Gastroesophageal sphincter (tissue), 3 donors: Measurements from ENCODE around the gene ABCG4.

Experiments used
- POLR2A ChIP-seq, 2 donors: fragments of 450-650 bp; IDR thresholded peaks; one replicate each; pipeline ENCODE4 v1.6.1; 2017; ENCODE audit warnings: antibody characterized with exemption in 2 of 2, mild to moderate bottlenecking in 2 of 2, moderate library complexity in 1 of 2
- POLR2AphosphoS5 ChIP-seq: sonication (generic); formaldehyde crosslinking; IDR thresholded peaks from one replicate; pipeline ENCODE4 v1.6.1; 2017; ENCODE audit warnings: antibody characterized with exemption
- TF ChIP-seq, protein P1 (sequence below), 4 experiments: fragments of 200-600 bp in 2 of 4; fragments of 450-650 bp in 2 of 4; sonication (generic) in 1 of 4; IDR thresholded peaks; one replicate each; pipeline ENCODE4 v1.5.1; 2017 to 2019; ENCODE audit warnings: antibody characterized with exemption in 4 of 4, mild to moderate bottlenecking in 2 of 4, moderate library complexity in 2 of 4

DNA sequence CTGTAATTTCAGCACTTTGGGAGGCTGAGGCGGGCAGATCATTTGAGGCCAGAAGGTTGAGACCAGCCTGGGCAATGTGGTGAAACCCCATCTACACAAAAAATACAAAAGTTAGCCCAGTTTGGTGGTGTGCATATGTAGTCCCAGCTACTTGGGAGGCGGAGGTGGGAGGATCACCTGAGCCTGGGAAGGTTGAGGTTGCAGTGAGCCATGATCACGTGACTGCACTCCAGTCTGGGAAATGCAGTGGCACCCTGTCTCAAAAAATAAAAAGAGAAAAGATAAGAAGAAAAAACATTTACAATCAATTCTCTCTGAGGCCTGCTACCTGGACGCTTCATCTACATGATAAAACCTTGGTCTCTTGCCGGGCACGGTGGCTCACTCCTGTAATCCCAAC, 50.1 kb downstream of the ABCG4 start:
- TF ChIP-seq POLR2AphosphoS5 = no peak
- TF ChIP-seq, protein P1, sequence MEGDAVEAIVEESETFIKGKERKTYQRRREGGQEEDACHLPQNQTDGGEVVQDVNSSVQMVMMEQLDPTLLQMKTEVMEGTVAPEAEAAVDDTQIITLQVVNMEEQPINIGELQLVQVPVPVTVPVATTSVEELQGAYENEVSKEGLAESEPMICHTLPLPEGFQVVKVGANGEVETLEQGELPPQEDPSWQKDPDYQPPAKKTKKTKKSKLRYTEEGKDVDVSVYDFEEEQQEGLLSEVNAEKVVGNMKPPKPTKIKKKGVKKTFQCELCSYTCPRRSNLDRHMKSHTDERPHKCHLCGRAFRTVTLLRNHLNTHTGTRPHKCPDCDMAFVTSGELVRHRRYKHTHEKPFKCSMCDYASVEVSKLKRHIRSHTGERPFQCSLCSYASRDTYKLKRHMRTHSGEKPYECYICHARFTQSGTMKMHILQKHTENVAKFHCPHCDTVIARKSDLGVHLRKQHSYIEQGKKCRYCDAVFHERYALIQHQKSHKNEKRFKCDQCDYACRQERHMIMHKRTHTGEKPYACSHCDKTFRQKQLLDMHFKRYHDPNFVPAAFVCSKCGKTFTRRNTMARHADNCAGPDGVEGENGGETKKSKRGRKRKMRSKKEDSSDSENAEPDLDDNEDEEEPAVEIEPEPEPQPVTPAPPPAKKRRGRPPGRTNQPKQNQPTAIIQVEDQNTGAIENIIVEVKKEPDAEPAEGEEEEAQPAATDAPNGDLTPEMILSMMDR (IDR thresholded peaks at IDR 0.05) = no peak
- no peak for TF ChIP-seq POLR2A (IDR thresholded peaks at IDR 0.05)
